DMS53 treated with DMSO at 0.1 percent for 48 hours (cell line): Measurements from ENCODE around the gene POLL.
"Not testable (repeated sequence)": the region's sequence is repeated elsewhere in the genome, so short reads cannot be mapped to it uniquely, and the experiment has no call there.

Source experiments
- DNase-seq: peaks from one replicate; lab custom pipeline; 2025; ENCODE audit not compliant: unreplicated experiment; lab: John Stamatoyannopoulos, UW

Gene POLL

GRCh38 chr10:101611096-101611905 is 23.2 kb upstream of the POLL start:
- no peak for DNase-seq

GRCh38 chr10:101609481-101609880 is 21.4 kb upstream of the POLL start:
- DNase-seq = no peak

- DNase-seq = no peak
Measured at GRCh38 chr10:101607124-101607523, 19.1 kb upstream of the POLL start.

- peak; percentile 69 for DNase-seq
Measured at GRCh38 chr10:101602761-101603398, 14.8 kb upstream of the POLL start.

- DNase-seq = no peak
Measured at GRCh38 chr10:101601541-101601940, 13.5 kb upstream of the POLL start.

GRCh38 chr10:101597091-101597900 is 9.2 kb upstream of the POLL start:
- DNase-seq = no peak

- DNase-seq = no peak
Measured at GRCh38 chr10:101595591-101596433, 7.8 kb upstream of the POLL start.

- DNase-seq = not testable (repeated sequence)
Measured at GRCh38 chr10:101593331-101593730, 5.3 kb upstream of the POLL start.

- DNase-seq = no peak
Measured at GRCh38 chr10:101588879-101589278, 822 bp upstream of the POLL start.

GRCh38 chr10:101585841-101586240 is 2.2 kb downstream of the POLL start:
- no peak for DNase-seq

GRCh38 chr10:101580486-101581399 is 7.3 kb downstream of the POLL start:
- DNase-seq = no peak

- no peak for DNase-seq
Measured at GRCh38 chr10:101579516-101579870, 8.6 kb downstream of the POLL start.

- DNase-seq = no peak
Measured at GRCh38 chr10:101578803-101579515, 9.1 kb downstream of the POLL start.

- DNase-seq = no peak
Measured at GRCh38 chr10:101578192-101578591, 9.9 kb downstream of the POLL start.

GRCh38 chr10:101577121-101577871 is 10.8 kb downstream of the POLL start:
- no peak for DNase-seq

- no peak for DNase-seq
Measured at GRCh38 chr10:101576211-101576863, 11.7 kb downstream of the POLL start.

GRCh38 chr10:101575580-101576210 is 12.4 kb downstream of the POLL start:
- DNase-seq = no peak

GRCh38 chr10:101575091-101575490 is 13.0 kb downstream of the POLL start:
- no peak for DNase-seq
